Measurements from ENCODE around the gene TGFA.

TGFA gene

GRCh38 chr2:70411483-70412125 is 142.0 kb downstream of the TGFA start:
- Histone ChIP-seq H3K9me3 (ENCODE audit: severe bottlenecking) (no peaks in the 10 kb centered on the region), H3K27ac (ENCODE audit: poor library complexity, severe bottlenecking) (no peak overlapping the region), H3K4me3 (ENCODE audit: severe bottlenecking) (no peak overlapping the region), H3K36me3 (ENCODE audit: low read depth) (no peaks in the 10 kb centered on the region), H3K27me3 (ENCODE audit: insufficient read depth, poor library complexity, severe bottlenecking) (no peaks in the 10 kb centered on the region), H3K4me1 (ENCODE audit: insufficient read depth, poor library complexity, severe bottlenecking) (no peaks in the 10 kb centered on the region)
- no peak for DNase-seq (ENCODE audit: low spot score)
- TF ChIP-seq CTCF (IDR thresholded peaks at IDR 0.05; ENCODE audit: poor library complexity, severe bottlenecking) = no peak
- ATAC-seq (ENCODE audit: low read depth) = no peak

GRCh38 chr2:70403267-70404053 is 150.2 kb downstream of the TGFA start:
- Histone ChIP-seq H3K36me3 (ENCODE audit: low read depth) (no peaks in the 10 kb centered on the region), H3K27me3 (ENCODE audit: insufficient read depth, poor library complexity, severe bottlenecking) (no peaks in the 10 kb centered on the region), H3K4me3 (ENCODE audit: severe bottlenecking) (no peak overlapping the region), H3K4me1 (ENCODE audit: insufficient read depth, poor library complexity, severe bottlenecking) (no peaks in the 10 kb centered on the region), H3K9me3 (ENCODE audit: severe bottlenecking) (no peaks in the 10 kb centered on the region), H3K27ac (ENCODE audit: poor library complexity, severe bottlenecking) (no peak overlapping the region)
- DNase-seq (ENCODE audit: low spot score) (no peak), ATAC-seq (ENCODE audit: low read depth) (no peak)
- no peak for TF ChIP-seq CTCF (IDR thresholded peaks at IDR 0.05; ENCODE audit: poor library complexity, severe bottlenecking)

- Histone ChIP-seq H3K9me3 (ENCODE audit: severe bottlenecking) (no peaks in the 10 kb centered on the region), H3K27me3 (ENCODE audit: insufficient read depth, poor library complexity, severe bottlenecking) (no peaks in the 10 kb centered on the region), H3K27ac (ENCODE audit: poor library complexity, severe bottlenecking) (no peak overlapping the region), H3K36me3 (ENCODE audit: low read depth) (no peaks in the 10 kb centered on the region), H3K4me1 (ENCODE audit: insufficient read depth, poor library complexity, severe bottlenecking) (no peaks in the 10 kb centered on the region), H3K4me3 (ENCODE audit: severe bottlenecking) (no peak overlapping the region)
- DNase-seq (ENCODE audit: low spot score) (no peak), ATAC-seq (ENCODE audit: low read depth) (no peak)
- TF ChIP-seq CTCF (IDR thresholded peaks at IDR 0.05; ENCODE audit: poor library complexity, severe bottlenecking) = no peak
Observed at GRCh38 chr2:70400539-70400938, 153.1 kb downstream of the TGFA start.

GRCh38 chr2:70399046-70399445 is 154.6 kb downstream of the TGFA start:
- H3K27me3 ChIP-seq (ENCODE audit: insufficient read depth, poor library complexity, severe bottlenecking) = no peaks in the 10 kb centered on the region
- H3K9me3 ChIP-seq (ENCODE audit: severe bottlenecking) = no peaks in the 10 kb centered on the region
- DNase-seq (ENCODE audit: low spot score) = no peak
- no peaks in the 10 kb centered on the region for H3K4me1 ChIP-seq (ENCODE audit: insufficient read depth, poor library complexity, severe bottlenecking)
- no peak overlapping the region for H3K4me3 ChIP-seq (ENCODE audit: severe bottlenecking)
- no peaks in the 10 kb centered on the region for H3K36me3 ChIP-seq (ENCODE audit: low read depth)
- no peak for ATAC-seq (ENCODE audit: low read depth)
- no peak for TF ChIP-seq CTCF (IDR thresholded peaks at IDR 0.05; ENCODE audit: poor library complexity, severe bottlenecking)
- H3K27ac ChIP-seq (ENCODE audit: poor library complexity, severe bottlenecking) = no peak overlapping the region

Measured in RWPE2 (cell line).